ENCODE data around the gene LY9.

DNA sequence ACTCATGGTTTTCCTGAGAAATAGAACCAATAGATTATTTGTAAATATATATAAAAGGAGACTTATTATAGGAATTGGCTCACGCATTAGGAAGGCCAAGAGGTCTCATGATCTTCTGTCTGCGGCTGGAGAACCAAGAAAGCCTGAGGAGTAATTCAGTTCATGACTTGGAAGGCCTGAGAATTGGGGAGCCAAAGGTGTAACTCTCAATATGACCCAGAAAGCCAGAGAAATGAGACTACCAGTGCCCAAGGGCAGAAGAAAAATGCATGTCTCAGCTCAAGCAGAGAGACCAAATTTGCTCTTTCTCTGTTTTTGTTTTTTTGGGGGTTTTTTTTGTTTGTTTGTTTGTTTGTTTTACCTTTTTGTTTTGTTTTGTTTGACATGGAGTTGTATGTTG, 37.5 kb upstream of the LY9 start:
- TF ChIP-seq, protein P1, sequence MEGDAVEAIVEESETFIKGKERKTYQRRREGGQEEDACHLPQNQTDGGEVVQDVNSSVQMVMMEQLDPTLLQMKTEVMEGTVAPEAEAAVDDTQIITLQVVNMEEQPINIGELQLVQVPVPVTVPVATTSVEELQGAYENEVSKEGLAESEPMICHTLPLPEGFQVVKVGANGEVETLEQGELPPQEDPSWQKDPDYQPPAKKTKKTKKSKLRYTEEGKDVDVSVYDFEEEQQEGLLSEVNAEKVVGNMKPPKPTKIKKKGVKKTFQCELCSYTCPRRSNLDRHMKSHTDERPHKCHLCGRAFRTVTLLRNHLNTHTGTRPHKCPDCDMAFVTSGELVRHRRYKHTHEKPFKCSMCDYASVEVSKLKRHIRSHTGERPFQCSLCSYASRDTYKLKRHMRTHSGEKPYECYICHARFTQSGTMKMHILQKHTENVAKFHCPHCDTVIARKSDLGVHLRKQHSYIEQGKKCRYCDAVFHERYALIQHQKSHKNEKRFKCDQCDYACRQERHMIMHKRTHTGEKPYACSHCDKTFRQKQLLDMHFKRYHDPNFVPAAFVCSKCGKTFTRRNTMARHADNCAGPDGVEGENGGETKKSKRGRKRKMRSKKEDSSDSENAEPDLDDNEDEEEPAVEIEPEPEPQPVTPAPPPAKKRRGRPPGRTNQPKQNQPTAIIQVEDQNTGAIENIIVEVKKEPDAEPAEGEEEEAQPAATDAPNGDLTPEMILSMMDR (IDR thresholded peaks at IDR 0.05), result no peak
- no peak for TF ChIP-seq POLR2AphosphoS5 (IDR thresholded peaks at IDR 0.05)
- TF ChIP-seq POLR2A (IDR thresholded peaks at IDR 0.05), result no peak
- no peak for TF ChIP-seq EP300 (IDR thresholded peaks at IDR 0.05)

Data from suprapubic skin (tissue), 4 donors.